Measurements from ENCODE around the gene RPS4Y1. TPM values are rescaled to one million over a fixed set of nuclear protein-coding genes. Genes with fewer than 3 reads are reported as not detected.

Gene RPS4Y1
- total and polyA plus RNA-seq, 2 of the 4 experiments (the other 2 are of a cell fraction): not detected

DNA sequence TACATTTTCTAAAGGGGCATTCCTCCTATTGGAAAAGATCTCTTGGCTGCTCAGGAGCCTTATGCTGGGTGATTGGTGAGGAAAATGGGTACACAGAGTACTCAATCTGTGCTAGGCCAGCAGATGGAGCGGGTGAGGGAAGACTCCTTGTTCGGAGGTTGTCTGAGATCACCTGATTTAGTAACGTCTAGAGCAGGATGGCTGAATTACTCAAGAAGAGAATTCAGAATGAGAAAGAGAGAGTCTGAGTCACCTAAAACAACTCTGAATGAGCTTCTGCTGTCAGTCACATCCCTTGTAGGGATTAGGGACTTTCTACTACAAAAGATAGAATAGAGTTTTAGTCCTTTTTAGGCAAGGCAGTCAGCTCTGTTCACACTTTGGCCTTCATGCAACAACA, 46.6 kb downstream of the RPS4Y1 start:
- H3K79me1 ChIP-seq (ENCODE audit: low read depth in 1 of 2, low read length in 2 of 2): no peaks in the 10 kb centered on the region
- H3K9ac ChIP-seq (ENCODE audit: low read depth, low read length): no peak overlapping the region
- no peak overlapping the region for H2BK5ac ChIP-seq (ENCODE audit: low read depth, low read length, poor library complexity, severe bottlenecking)
- no peaks in the 10 kb centered on the region for H3K9me1 ChIP-seq (ENCODE audit: insufficient read depth, low read length)
- H3K4ac ChIP-seq (ENCODE audit: low read depth, low read length): no peak overlapping the region
- no peaks in the 10 kb centered on the region for H3K4me1 ChIP-seq (ENCODE audit: control insufficient read depth, insufficient read depth, low read length)
- no peak overlapping the region for H3K14ac ChIP-seq (replicated peaks; ENCODE audit: low read depth, low read length)
- intact Hi-C loops (cut with micrococcal nuclease) (no loop called here), in situ Hi-C loops (cut with MboI; ENCODE audit: low sequenced_read_pairs) (no loop called here), dilution Hi-C loops (cut with HindIII; ENCODE audit: low sequenced_read_pairs, unreplicated experiment) (no loop called here)
- no peak overlapping the region for H2BK20ac ChIP-seq (ENCODE audit: low read depth, low read length)
- no peak overlapping the region for H4K5ac ChIP-seq (ENCODE audit: low read depth, low read length)
- WGBS, 2 experiments (ENCODE audit: extremely low coverage in 2 of 2, insufficient read length in 1 of 2): no CpG with 5 or more reads among the region's 3 CpGs
- DNase-seq: no peak
- no peaks in the 10 kb centered on the region for H3K9me3 ChIP-seq (ENCODE audit: control insufficient read depth, insufficient read depth, low read length)
- H4K20me1 ChIP-seq (ENCODE audit: insufficient read depth, low read length): no peaks in the 10 kb centered on the region
- H3K27ac ChIP-seq (ENCODE audit: insufficient read depth, low read length): no peak overlapping the region
- no peak for ATAC-seq (ENCODE audit: low read depth)
- H3K4me2 ChIP-seq (ENCODE audit: low read depth, low read length): no peak overlapping the region
- no peak overlapping the region for H3K56ac ChIP-seq (ENCODE audit: extremely low read depth, insufficient read depth, low read length)
- H3K27me3 ChIP-seq (ENCODE audit: control insufficient read depth, insufficient read depth, low read length): no peaks in the 10 kb centered on the region
- H2AFZ ChIP-seq (replicated peaks; ENCODE audit: low read length, poor library complexity): no peak overlapping the region
- H2AK9ac ChIP-seq (replicated peaks; ENCODE audit: low read depth, low read length, poor library complexity): no peak overlapping the region
- H2BK120ac ChIP-seq (ENCODE audit: low read depth, low read length): no peak overlapping the region
- H4K91ac ChIP-seq (ENCODE audit: insufficient read depth, low read depth, low read length): no peak overlapping the region
- no peak overlapping the region for H2AK5ac ChIP-seq (ENCODE audit: low read depth, low read length)
- H3K36me3 ChIP-seq (ENCODE audit: control insufficient read depth, insufficient read depth, low read length): no peaks in the 10 kb centered on the region
- no peak overlapping the region for H2BK15ac ChIP-seq (ENCODE audit: low read depth, low read length)
- TF ChIP-seq SMC3 (IDR thresholded peaks at IDR 0.05; ENCODE audit: low read depth, low read length): no peak
- TF ChIP-seq MAFK (IDR thresholded peaks at IDR 0.05; ENCODE audit: low read depth, low read length): no peak
- no peak for TF ChIP-seq RAD21 (IDR thresholded peaks at IDR 0.05; ENCODE audit: low read length)
- no peak for TF ChIP-seq NFE2L2 (IDR thresholded peaks at IDR 0.05; ENCODE audit: low read depth, low read length)
- no peak for TF ChIP-seq POLR2A (IDR thresholded peaks at IDR 0.05; ENCODE audit: low read depth, low read length)
- TF ChIP-seq RFX5 (IDR thresholded peaks at IDR 0.05; ENCODE audit: low read depth, low read length): no peak
- TF ChIP-seq ELK1 (IDR thresholded peaks at IDR 0.05; ENCODE audit: borderline replicate concordance, low read depth, low read length): no peak
- no peak for TF ChIP-seq CEBPB (IDR thresholded peaks at IDR 0.05; ENCODE audit: low read depth, low read length)
- no peak for TF ChIP-seq MXI1 (IDR thresholded peaks at IDR 0.05; ENCODE audit: borderline replicate concordance, low read depth, low read length)
- TF ChIP-seq FOS (IDR thresholded peaks at IDR 0.05; ENCODE audit: low read depth, low read length): no peak
- TF ChIP-seq MAZ (IDR thresholded peaks at IDR 0.05; ENCODE audit: borderline replicate concordance, low read depth, low read length): no peak
- TF ChIP-seq, protein P1, sequence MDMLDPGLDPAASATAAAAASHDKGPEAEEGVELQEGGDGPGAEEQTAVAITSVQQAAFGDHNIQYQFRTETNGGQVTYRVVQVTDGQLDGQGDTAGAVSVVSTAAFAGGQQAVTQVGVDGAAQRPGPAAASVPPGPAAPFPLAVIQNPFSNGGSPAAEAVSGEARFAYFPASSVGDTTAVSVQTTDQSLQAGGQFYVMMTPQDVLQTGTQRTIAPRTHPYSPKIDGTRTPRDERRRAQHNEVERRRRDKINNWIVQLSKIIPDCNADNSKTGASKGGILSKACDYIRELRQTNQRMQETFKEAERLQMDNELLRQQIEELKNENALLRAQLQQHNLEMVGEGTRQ (IDR thresholded peaks at IDR 0.05; ENCODE audit: low read depth, low read length): no peak
- no peak for TF ChIP-seq CHD1 (IDR thresholded peaks at IDR 0.05; ENCODE audit: low read depth, low read length)
- TF ChIP-seq, protein P2, sequence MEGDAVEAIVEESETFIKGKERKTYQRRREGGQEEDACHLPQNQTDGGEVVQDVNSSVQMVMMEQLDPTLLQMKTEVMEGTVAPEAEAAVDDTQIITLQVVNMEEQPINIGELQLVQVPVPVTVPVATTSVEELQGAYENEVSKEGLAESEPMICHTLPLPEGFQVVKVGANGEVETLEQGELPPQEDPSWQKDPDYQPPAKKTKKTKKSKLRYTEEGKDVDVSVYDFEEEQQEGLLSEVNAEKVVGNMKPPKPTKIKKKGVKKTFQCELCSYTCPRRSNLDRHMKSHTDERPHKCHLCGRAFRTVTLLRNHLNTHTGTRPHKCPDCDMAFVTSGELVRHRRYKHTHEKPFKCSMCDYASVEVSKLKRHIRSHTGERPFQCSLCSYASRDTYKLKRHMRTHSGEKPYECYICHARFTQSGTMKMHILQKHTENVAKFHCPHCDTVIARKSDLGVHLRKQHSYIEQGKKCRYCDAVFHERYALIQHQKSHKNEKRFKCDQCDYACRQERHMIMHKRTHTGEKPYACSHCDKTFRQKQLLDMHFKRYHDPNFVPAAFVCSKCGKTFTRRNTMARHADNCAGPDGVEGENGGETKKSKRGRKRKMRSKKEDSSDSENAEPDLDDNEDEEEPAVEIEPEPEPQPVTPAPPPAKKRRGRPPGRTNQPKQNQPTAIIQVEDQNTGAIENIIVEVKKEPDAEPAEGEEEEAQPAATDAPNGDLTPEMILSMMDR (conservative IDR thresholded peaks at IDR 0.05; ENCODE audit: low read depth, low read length): no peak
- no peak for TF ChIP-seq RCOR1 (IDR thresholded peaks at IDR 0.05; ENCODE audit: insufficient replicate concordance, low read length)
- H3K18ac ChIP-seq (ENCODE audit: low read depth, low read length): no peak overlapping the region
- no peak overlapping the region for H3K4me3 ChIP-seq (ENCODE audit: insufficient read depth, low read depth, low read length)
- H4K8ac ChIP-seq (ENCODE audit: low read depth in 2 of 2, low read length in 2 of 2): no peak overlapping the region
- BruUV-seq (replicated peaks): no TSS peak
- no peak overlapping the region for H3K23ac ChIP-seq (ENCODE audit: low read depth, low read length)
- ChIA-PET POLR2A (ENCODE audit: unreplicated experiment) (no interaction called here), CTCF (no interaction called here)
